ENCODE results near the gene HIPK3. TPM values are rescaled to one million over a fixed set of nuclear protein-coding genes. Genes with fewer than 3 reads are reported as not detected.

Gene HIPK3
- total and polyA plus RNA-seq, 10 of the 15 experiments (the other 5 are each of a cell fraction or from before 2014, with no cell fraction given), result 3.4 to 26.5 (median 13.6) TPM

DNA sequence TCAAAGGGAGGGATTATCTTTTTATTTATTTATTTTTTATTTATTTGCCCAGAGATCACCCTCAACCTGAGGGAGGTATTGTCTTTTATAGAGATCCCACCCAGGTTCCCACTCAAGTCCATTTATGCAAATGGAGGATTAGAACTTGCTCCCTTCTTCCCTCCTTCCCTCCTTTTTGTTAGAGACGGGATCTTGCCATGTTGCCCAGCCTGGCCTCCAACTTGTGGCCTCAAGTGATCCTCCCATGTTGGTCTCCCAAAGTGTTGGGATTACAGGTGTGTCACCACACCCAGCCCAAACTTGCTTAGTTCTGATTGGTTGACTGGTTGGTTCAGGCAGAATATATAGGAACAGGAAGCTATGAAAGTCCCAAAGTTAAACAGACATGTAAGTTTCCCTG, 51.9 kb downstream of the HIPK3 start (continued):
- TF ChIP-seq, protein P1, sequence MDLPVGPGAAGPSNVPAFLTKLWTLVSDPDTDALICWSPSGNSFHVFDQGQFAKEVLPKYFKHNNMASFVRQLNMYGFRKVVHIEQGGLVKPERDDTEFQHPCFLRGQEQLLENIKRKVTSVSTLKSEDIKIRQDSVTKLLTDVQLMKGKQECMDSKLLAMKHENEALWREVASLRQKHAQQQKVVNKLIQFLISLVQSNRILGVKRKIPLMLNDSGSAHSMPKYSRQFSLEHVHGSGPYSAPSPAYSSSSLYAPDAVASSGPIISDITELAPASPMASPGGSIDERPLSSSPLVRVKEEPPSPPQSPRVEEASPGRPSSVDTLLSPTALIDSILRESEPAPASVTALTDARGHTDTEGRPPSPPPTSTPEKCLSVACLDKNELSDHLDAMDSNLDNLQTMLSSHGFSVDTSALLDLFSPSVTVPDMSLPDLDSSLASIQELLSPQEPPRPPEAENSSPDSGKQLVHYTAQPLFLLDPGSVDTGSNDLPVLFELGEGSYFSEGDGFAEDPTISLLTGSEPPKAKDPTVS (IDR thresholded peaks at IDR 0.05; ENCODE audit: low read depth, low read length), result no peak
- TF ChIP-seq TAF1 (IDR thresholded peaks at IDR 0.05; ENCODE audit: borderline replicate concordance, low read depth, low read length) (no peak), HDAC6 (IDR thresholded peaks at IDR 0.05; ENCODE audit: unreplicated experiment) (no peak), SUZ12 (IDR thresholded peaks at IDR 0.05; ENCODE audit: unreplicated experiment) (no peak)
- TF ChIP-seq, protein P2, sequence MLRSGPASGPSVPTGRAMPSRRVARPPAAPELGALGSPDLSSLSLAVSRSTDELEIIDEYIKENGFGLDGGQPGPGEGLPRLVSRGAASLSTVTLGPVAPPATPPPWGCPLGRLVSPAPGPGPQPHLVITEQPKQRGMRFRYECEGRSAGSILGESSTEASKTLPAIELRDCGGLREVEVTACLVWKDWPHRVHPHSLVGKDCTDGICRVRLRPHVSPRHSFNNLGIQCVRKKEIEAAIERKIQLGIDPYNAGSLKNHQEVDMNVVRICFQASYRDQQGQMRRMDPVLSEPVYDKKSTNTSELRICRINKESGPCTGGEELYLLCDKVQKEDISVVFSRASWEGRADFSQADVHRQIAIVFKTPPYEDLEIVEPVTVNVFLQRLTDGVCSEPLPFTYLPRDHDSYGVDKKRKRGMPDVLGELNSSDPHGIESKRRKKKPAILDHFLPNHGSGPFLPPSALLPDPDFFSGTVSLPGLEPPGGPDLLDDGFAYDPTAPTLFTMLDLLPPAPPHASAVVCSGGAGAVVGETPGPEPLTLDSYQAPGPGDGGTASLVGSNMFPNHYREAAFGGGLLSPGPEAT (IDR thresholded peaks at IDR 0.05; ENCODE audit: low read depth), result no peak
- TF ChIP-seq, protein P3, sequence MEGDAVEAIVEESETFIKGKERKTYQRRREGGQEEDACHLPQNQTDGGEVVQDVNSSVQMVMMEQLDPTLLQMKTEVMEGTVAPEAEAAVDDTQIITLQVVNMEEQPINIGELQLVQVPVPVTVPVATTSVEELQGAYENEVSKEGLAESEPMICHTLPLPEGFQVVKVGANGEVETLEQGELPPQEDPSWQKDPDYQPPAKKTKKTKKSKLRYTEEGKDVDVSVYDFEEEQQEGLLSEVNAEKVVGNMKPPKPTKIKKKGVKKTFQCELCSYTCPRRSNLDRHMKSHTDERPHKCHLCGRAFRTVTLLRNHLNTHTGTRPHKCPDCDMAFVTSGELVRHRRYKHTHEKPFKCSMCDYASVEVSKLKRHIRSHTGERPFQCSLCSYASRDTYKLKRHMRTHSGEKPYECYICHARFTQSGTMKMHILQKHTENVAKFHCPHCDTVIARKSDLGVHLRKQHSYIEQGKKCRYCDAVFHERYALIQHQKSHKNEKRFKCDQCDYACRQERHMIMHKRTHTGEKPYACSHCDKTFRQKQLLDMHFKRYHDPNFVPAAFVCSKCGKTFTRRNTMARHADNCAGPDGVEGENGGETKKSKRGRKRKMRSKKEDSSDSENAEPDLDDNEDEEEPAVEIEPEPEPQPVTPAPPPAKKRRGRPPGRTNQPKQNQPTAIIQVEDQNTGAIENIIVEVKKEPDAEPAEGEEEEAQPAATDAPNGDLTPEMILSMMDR (IDR thresholded peaks at IDR 0.05 in 2 of 3, conservative IDR thresholded peaks at IDR 0.05 in 1 of 3; ENCODE audit: control insufficient read depth in 2 of 3, extremely low read depth in 1 of 3, insufficient read depth in 1 of 3, low read depth in 3 of 3, low read length in 3 of 3), result no peak
- TF ChIP-seq, protein P4, sequence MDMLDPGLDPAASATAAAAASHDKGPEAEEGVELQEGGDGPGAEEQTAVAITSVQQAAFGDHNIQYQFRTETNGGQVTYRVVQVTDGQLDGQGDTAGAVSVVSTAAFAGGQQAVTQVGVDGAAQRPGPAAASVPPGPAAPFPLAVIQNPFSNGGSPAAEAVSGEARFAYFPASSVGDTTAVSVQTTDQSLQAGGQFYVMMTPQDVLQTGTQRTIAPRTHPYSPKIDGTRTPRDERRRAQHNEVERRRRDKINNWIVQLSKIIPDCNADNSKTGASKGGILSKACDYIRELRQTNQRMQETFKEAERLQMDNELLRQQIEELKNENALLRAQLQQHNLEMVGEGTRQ (IDR thresholded peaks at IDR 0.05; ENCODE audit: borderline replicate concordance, low read depth, low read length), result no peak
- TF ChIP-seq, protein P5, sequence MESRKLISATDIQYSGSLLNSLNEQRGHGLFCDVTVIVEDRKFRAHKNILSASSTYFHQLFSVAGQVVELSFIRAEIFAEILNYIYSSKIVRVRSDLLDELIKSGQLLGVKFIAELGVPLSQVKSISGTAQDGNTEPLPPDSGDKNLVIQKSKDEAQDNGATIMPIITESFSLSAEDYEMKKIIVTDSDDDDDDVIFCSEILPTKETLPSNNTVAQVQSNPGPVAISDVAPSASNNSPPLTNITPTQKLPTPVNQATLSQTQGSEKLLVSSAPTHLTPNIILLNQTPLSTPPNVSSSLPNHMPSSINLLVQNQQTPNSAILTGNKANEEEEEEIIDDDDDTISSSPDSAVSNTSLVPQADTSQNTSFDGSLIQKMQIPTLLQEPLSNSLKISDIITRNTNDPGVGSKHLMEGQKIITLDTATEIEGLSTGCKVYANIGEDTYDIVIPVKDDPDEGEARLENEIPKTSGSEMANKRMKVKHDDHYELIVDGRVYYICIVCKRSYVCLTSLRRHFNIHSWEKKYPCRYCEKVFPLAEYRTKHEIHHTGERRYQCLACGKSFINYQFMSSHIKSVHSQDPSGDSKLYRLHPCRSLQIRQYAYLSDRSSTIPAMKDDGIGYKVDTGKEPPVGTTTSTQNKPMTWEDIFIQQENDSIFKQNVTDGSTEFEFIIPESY (IDR thresholded peaks at IDR 0.05), result no peak
